ENCODE data around the gene C2CD2. TPM values are rescaled to one million over a fixed set of nuclear protein-coding genes. Genes with fewer than 3 reads are reported as not detected.
"Not testable (repeated sequence)": the region's sequence is repeated elsewhere in the genome, so short reads cannot be mapped to it uniquely, and the experiment has no call there.

The C2CD2 gene
- total and polyA plus RNA-seq, 2 donors (not counting 1 experiment from before 2014, with no cell fraction given): 6.8 to 11.9 TPM

- Mint-ChIP-seq H3K4me3 (peak overlapping the region; percentile 74), H3K4me1 (peaks cover 16% of the 10 kb centered on the region), H3K9me3 (ENCODE audit: insufficient read depth) (no peaks in the 10 kb centered on the region), H3K27me3 (peaks cover 30% of the 10 kb centered on the region), H3K27ac (peak overlapping the region; percentile 10)
- ATAC-seq (ENCODE audit: low read depth) (no peak), DNase-seq (no peak)
- Histone ChIP-seq H4K20me1 (ENCODE audit: control insufficient read depth, insufficient read depth, low read length, poor library complexity, severe bottlenecking) (no peaks in the 10 kb centered on the region), H2AFZ (ENCODE audit: insufficient read depth, low read depth, low read length, poor library complexity, severe bottlenecking) (no peak overlapping the region), H3K27ac (ENCODE audit: low read length in 2 of 2) (no peak overlapping the region), H3K79me2 (ENCODE audit: control insufficient read depth, insufficient read depth, low read length) (no peaks in the 10 kb centered on the region), H3K4me3 (ENCODE audit: control extremely low read depth in 1 of 5, extremely low read depth in 1 of 5, insufficient read depth in 1 of 5, low read depth in 2 of 5, low read length in 4 of 5) (no peak overlapping the region), H3K9me3 (ENCODE audit: control extremely low read depth in 1 of 3, control insufficient read depth in 2 of 3, insufficient read depth in 1 of 3, low read length in 2 of 3) (peaks cover 0 to 6% (median 0%) of the 10 kb centered on the region in 3 donors), H3K9ac (ENCODE audit: low read length) (no peak overlapping the region), H3K4me2 (replicated peaks; ENCODE audit: low read depth, low read length, poor library complexity, severe bottlenecking) (no peak overlapping the region), H3K4me1 (ENCODE audit: control insufficient read depth in 2 of 2, insufficient read depth in 2 of 2, low read length in 2 of 2) (peaks cover 17 to 19% of the 10 kb centered on the region in 2 donors), H3K27me3 (replicated peaks in 1 of 4; ENCODE audit: control extremely low read depth in 1 of 4, control insufficient read depth in 3 of 4, insufficient read depth in 4 of 4, low read length in 3 of 4) (peaks cover 0 to 27% (median 7%) of the 10 kb centered on the region in 4 experiments), H3K36me3 (replicated peaks in 1 of 2; ENCODE audit: control extremely low read depth in 1 of 2, control insufficient read depth in 1 of 2, extremely low read depth in 1 of 2, insufficient read depth in 2 of 2, low read length in 1 of 2) (no peaks in the 10 kb centered on the region)
- 98% methylated on average over 4 of the region's 5 CpGs for WGBS (ENCODE audit: insufficient coverage)
- ChIA-PET CTCF (no interaction called here), POLR2A (no interaction called here)
- intact Hi-C loops (cut with micrococcal nuclease): no loop called here
- TF ChIP-seq CTCF (IDR thresholded peaks at IDR 0.05): no peak
- TF ChIP-seq EZH2 (IDR thresholded peaks at IDR 0.05; ENCODE audit: borderline replicate concordance, insufficient read depth, low read depth, low read length, poor library complexity, severe bottlenecking): no peak
Observed at GRCh38 chr21:41951876-41952567, 1.8 kb downstream of the C2CD2 start.

DNA sequence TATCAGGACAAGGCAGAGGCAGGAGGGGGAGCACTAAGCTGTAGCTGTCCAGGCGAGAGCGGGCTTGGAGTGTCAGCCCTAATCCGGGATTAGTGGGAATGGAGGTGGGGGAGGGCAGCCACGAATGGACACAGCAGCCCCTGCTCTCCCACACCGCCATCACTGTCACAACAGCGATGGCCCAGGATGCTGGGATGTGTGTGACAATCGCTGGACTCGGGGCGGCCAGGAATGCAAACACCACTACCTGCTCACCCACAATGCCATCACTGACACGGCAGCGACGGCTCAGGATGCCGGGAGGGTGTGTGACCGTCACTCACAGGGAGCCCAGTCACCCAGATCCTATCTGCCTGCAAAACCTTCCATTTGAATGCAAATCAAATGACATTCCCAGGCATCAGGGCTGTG, 2.9 kb downstream of the C2CD2 start:
- H3K36me3 ChIP-seq (replicated peaks in 1 of 2; ENCODE audit: control extremely low read depth in 1 of 2, control insufficient read depth in 1 of 2, extremely low read depth in 1 of 2, insufficient read depth in 2 of 2, low read length in 1 of 2): no peaks in the 10 kb centered on the region
- no peak overlapping the region for H3K4me3 ChIP-seq (ENCODE audit: control extremely low read depth in 1 of 5, extremely low read depth in 1 of 5, insufficient read depth in 1 of 5, low read depth in 2 of 5, low read length in 4 of 5)
- WGBS (ENCODE audit: insufficient coverage): 98% methylated on average over 11 of the region's 14 CpGs
- ChIA-PET CTCF (no interaction called here), POLR2A (no interaction called here)
- H3K79me2 ChIP-seq (ENCODE audit: control insufficient read depth, insufficient read depth, low read length): no peaks in the 10 kb centered on the region
- ATAC-seq (ENCODE audit: low read depth) (no peak), DNase-seq (no peak)
- Mint-ChIP-seq H3K27ac (no peak overlapping the region), H3K4me3 (no peak overlapping the region), H3K9me3 (ENCODE audit: insufficient read depth) (no peaks in the 10 kb centered on the region), H3K4me1 (peaks cover 16% of the 10 kb centered on the region), H3K27me3 (peaks cover 25% of the 10 kb centered on the region)
- TF ChIP-seq CTCF (IDR thresholded peaks at IDR 0.05): no peak
- TF ChIP-seq EZH2 (IDR thresholded peaks at IDR 0.05; ENCODE audit: borderline replicate concordance, insufficient read depth, low read depth, low read length, poor library complexity, severe bottlenecking): no peak
- intact Hi-C loops (cut with micrococcal nuclease): no loop called here
- no peak overlapping the region for H2AFZ ChIP-seq (ENCODE audit: insufficient read depth, low read depth, low read length, poor library complexity, severe bottlenecking)
- peaks cover 0 to 4% (median 0%) of the 10 kb centered on the region in 3 donors for H3K9me3 ChIP-seq (ENCODE audit: control extremely low read depth in 1 of 3, control insufficient read depth in 2 of 3, insufficient read depth in 1 of 3, low read length in 2 of 3)
- H3K9ac ChIP-seq (ENCODE audit: low read length): no peak overlapping the region
- H3K27me3 ChIP-seq (replicated peaks in 1 of 4; ENCODE audit: control extremely low read depth in 1 of 4, control insufficient read depth in 3 of 4, insufficient read depth in 4 of 4, low read length in 3 of 4): peaks cover 0 to 27% (median 7%) of the 10 kb centered on the region in 4 experiments
- peaks cover 15 to 17% of the 10 kb centered on the region in 2 donors for H3K4me1 ChIP-seq (ENCODE audit: control insufficient read depth in 2 of 2, insufficient read depth in 2 of 2, low read length in 2 of 2)
- no peak overlapping the region for H3K4me2 ChIP-seq (replicated peaks; ENCODE audit: low read depth, low read length, poor library complexity, severe bottlenecking)
- H4K20me1 ChIP-seq (ENCODE audit: control insufficient read depth, insufficient read depth, low read length, poor library complexity, severe bottlenecking): no peaks in the 10 kb centered on the region
- H3K27ac ChIP-seq (ENCODE audit: low read length in 2 of 2): no peak overlapping the region

GRCh38 chr21:41949631-41950030, 4.2 kb downstream of the C2CD2 start:
- H3K79me2 ChIP-seq (ENCODE audit: control insufficient read depth, insufficient read depth, low read length): not testable (repeated sequence)

More at GRCh38 chr21:41949631-41950030, 4.2 kb downstream of the C2CD2 start:
- POLR2A ChIA-PET; H2AFZ ChIP-seq (ENCODE audit: insufficient read depth, low read depth, low read length, poor library complexity, severe bottlenecking); H3K9me3 Mint-ChIP-seq (ENCODE audit: insufficient read depth); DNase-seq; H3K36me3 ChIP-seq (replicated peaks in 1 of 2; ENCODE audit: control extremely low read depth in 1 of 2, control insufficient read depth in 1 of 2, extremely low read depth in 1 of 2, insufficient read depth in 2 of 2, low read length in 1 of 2); ATAC-seq (ENCODE audit: low read depth); H3K27ac Mint-ChIP-seq; H3K27ac ChIP-seq (ENCODE audit: low read length in 2 of 2); CTCF ChIA-PET; H3K4me1 Mint-ChIP-seq; intact Hi-C loops (cut with micrococcal nuclease); H3K4me3 Mint-ChIP-seq; H3K4me3 ChIP-seq (ENCODE audit: control extremely low read depth in 1 of 5, extremely low read depth in 1 of 5, insufficient read depth in 1 of 5, low read depth in 2 of 5, low read length in 4 of 5); H3K4me2 ChIP-seq (replicated peaks; ENCODE audit: low read depth, low read length, poor library complexity, severe bottlenecking); H3K9me3 ChIP-seq (ENCODE audit: control extremely low read depth in 1 of 3, control insufficient read depth in 2 of 3, insufficient read depth in 1 of 3, low read length in 2 of 3); H3K9ac ChIP-seq (ENCODE audit: low read length); H4K20me1 ChIP-seq (ENCODE audit: control insufficient read depth, insufficient read depth, low read length, poor library complexity, severe bottlenecking): not testable (repeated sequence)
- Histone ChIP-seq H3K27me3 (replicated peaks in 1 of 4; ENCODE audit: control extremely low read depth in 1 of 4, control insufficient read depth in 3 of 4, insufficient read depth in 4 of 4, low read length in 3 of 4) (peaks cover 0 to 17% (median 5%) of the 10 kb centered on the region in 4 experiments), H3K4me1 (ENCODE audit: control insufficient read depth in 2 of 2, insufficient read depth in 2 of 2, low read length in 2 of 2) (peaks cover 9 to 11% of the 10 kb centered on the region in 2 donors)
- no CpG with 5 or more reads among the region's 3 CpGs for WGBS (ENCODE audit: insufficient coverage)
- H3K27me3 Mint-ChIP-seq: peaks cover 15% of the 10 kb centered on the region
